ENCODE measurements around the gene PPP1R18.

DNA sequence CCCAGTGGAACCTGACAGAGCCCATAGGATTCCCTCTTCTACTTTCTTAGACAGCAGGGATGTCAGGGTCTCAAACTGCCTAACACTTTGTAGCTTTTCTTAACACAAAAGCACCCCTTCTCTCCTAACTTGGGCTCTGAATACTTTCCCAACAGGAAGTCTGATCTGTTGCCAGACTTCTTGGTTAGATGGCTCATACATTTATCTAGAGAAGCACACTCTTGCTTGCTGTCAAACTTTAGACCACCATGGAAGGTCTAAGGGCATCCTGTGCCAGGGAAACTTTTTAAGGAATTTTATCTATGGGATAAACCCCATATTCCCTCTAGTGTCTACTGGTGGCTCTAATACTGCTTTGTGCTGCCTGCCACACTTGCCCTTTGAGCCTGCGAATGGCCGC, 42.8 kb downstream of the PPP1R18 start:
- no peak for TF ChIP-seq EZH2 (IDR thresholded peaks at IDR 0.05; ENCODE audit: insufficient read depth, poor library complexity, severe bottlenecking)
- no peak for TF ChIP-seq EZH2phosphoT487 (IDR thresholded peaks at IDR 0.05; ENCODE audit: insufficient read depth, low read depth)

Data from GM23248 (cell line).